HG02973 (cell line): ENCODE measurements around the gene ANKRD33B.
A peak's percentile ranks its signal among the peaks of the same experiment; 100 is the strongest.
"Not testable (repeated sequence)": the region's sequence is repeated elsewhere in the genome, so short reads cannot be mapped to it uniquely, and the experiment has no call there.

Experiments used
- ATAC-seq: cut with Tn5 transposase; IDR thresholded peaks from one replicate; pipeline ENCODE4 v1.9.1; 2021; ENCODE audit warnings: moderate library complexity; ENCODE audit not compliant: unreplicated experiment

ANKRD33B gene

DNA sequence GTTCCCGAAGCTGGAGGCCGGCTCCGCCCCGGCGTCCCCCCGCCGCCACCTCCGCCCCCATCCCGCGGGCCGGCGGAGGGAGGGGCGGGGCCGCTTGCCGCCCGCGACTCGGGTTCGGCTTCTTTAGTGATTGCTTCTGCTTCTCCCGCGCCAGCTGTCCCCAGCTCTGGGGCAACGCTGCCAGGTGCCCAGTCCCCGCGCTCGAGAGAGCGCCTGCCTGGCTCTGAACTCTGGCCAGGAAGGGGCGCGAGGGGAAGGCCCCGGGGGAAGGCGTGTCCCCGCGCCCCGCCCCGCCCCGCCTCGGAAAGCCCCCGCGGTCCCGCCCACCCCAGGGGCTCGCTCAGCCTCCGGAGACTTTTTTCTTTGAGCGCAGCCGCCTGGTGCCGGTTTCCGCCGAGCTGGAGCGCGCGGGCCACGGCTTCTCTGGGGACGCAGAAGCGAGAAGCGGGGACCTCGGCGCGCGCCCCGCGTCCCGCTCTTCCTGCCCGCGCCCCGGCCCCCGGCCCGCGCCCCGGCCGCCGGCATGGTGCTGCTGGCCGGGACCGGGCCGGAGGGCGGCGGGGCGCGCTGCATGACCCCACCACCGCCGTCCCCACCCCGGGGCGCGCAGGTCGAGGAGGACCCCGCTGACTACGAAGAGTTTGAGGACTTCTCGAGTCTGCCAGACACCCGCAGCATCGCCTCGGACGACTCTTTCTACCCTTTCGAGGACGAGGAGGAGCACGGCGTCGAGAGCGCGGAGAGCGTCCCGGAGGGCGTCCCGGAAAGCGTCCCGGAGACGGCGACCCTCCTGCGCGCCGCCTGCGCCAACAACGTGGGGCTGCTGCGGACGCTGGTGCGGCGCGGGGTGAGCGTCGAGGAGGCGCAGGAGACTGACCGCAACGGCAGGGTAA is at the start of gene ANKRD33B:
Gene ANKRD33B (plus strand): TSS at position 126 of the 893 bp plus-strand sequence. CDS start 398 bp downstream, at position 524.
- ATAC-seq, result peak; percentile 43

DNA sequence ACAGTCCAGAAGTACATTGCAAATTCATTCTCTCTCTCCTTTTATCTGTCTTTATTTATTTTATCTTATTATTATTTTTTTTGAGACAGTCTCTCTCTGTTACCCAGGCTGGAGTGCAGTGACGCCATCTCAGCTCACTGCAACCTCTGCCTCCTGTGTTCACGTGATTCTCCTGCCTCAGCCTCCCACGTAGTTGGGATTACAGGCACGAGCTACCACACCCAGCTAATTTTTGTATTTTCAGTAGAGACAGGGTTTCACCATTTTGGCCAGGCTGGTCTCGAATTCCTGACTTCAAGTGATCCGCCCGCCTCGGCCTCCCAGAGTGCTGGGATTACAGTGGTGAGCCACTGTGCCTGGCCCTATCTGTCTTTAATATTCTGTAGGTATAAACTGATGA is 49.3 kb upstream of the ANKRD33B start:
- not testable (repeated sequence) for ATAC-seq

DNA sequence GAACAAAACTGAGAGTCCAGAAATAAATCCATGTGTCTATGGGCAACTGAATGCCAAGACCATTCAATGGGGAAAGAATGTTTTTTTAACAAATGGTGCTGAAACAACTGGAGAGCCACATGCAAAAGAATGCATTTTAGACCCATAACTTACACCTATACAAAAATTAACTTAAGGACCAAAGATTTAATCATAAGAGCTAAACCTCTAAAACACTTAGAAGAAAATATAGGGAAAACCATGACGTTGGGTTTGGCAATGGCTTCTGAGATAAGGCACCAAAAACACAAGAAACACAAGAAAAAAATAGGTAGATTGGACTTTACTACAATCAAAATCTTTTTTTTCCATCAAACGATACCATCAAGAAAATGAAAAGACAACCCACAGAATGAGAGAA is 48.4 kb upstream of the ANKRD33B start:
- ATAC-seq, result no peak

DNA sequence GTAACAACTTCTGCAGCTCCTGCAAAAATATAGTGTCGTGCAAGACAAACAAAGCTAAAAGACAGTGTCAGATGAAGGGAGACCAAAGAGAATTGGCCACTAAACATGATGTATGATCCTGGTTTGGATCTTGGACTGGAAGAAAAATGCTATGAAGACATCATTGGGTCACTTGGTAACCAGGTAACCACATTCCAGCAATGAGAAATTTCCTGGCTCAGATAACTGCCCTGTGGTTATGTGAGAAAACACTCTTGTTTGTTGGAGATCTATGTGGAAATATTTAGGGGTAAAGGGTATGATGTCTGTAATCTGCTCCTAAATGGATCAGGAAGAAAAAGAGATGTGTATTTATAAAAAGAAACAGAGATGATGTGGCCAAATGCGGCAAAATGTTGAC is 45.5 kb upstream of the ANKRD33B start:
- no peak for ATAC-seq

DNA sequence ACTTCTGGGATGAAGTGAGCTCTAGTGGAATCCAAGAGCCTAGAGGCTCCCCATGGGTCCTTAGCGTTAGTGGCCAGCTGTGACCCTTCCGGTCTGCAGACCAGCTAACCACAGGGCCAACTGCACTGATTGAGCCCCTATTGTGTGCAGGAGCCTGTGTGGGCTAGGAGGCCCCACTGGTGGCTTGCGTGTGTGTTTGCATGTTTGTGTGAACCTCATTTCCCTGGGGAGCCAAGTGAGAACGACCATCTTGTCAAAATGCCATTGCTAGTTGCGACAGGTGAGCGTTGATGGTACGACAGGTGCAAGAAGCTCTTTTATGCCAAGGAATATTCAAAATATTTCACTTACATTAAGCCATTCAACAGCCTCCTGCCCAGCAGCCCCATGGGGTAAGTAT is 44.1 kb upstream of the ANKRD33B start:
- no peak for ATAC-seq

DNA sequence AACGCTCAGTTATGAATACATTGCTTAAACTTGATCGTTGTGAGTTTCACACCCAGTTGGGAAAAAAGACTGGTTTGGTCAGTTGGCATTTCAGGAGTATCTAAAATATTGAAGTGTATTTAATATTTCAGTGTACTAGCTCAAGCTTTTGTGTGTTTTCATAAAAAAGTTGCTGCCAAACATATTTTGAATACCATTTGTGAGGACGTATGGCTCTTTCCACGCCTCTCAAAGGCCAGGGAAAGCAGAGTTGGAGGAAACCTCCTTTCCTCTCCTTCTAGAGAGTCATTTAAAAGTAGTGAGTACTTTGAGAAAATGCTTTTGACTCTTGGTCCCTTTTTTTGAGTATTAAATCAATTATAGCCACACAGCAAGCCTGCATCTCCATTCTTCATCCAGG is 43.2 kb upstream of the ANKRD33B start:
- no peak for ATAC-seq

DNA sequence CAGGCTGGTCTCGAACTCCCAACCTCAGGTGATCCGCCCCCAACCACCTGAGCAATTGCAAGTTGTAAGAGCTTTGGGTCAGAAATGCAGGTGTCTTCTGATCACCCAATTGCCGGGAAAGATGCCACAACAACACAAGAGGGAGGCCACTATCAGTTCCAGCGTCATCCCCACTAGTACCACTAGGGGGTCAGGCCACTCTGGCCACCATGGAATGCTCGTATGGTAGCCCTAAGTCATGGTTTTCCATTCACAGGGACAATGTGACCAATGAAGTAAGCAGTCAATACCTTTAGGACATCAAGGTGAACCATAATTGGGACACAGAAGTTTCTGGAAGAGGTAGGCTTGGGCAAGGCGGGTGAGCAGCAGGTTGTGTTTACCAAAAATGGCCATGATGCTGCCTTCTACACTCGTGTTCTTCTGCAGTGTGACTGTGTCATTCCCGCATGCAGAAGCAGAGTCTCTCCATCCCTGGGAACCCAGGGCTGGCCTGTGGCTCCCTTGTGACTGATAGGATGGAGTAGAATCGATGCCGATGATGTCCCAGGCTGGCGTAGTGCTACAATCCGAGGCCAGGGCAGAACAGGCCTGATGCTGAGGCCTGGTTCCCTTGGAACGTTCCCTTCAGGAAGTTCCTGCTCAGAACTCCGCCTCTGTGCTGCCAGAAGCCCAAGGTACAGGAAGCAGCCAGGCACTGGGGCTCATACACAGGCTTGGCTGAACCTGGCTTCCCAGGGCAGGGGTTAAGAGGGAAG is 42.2 kb upstream of the ANKRD33B start:
- ATAC-seq, result no peak

DNA sequence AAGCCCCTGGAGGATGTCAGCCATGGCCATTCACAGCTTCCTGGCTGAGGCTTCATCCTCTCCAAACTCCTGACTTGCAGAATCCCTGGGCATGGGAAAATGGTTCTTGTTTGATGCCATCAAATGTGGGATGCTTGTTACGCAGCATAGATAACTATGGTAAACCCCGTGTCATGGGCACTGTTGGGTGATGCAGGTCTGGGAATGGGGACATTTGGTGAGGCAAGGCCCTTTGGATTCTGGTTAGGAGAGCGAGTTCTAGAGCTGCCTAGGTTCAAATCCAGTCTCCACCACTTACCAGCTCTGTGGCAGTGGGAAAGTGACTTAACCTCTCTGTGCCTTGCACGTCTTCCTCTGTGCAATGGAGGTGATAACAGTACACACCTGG is 41.7 kb upstream of the ANKRD33B start:
- ATAC-seq, result no peak

DNA sequence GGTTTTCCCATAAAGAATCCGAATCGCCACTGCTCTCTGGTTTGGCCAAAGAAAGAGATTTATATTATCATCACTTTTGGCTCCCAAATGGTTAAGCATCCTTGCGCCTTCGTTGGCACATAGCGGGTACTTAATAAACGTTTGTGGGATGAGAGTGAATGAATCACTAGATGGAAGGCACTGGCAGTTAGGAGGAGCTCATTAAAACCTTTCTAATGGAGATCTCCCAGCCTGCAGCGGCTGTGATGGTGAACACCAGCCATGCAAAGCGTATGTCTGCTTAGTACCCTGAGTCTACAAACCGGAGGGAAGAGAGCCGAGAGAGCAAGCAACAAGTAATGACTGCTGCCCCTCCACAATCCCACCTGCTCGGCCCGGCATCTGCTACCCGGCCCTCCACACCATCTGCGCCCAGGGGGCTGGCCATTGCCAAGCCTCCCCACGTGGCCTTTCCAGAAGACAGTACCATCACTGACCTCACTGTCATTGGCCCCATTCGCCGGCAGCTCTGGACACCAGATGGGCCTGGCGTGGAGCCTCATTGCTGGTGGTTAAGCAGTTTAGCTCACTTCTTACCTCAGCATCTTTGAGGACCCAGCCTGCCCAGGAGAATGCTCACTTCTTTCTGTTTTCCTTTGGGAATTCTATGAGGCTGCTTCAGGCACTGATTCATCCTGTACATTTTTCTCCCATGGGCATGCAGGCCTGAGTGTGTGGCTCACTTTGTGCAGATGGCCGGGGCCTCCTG is 39.3 kb upstream of the ANKRD33B start:
- no peak for ATAC-seq

DNA sequence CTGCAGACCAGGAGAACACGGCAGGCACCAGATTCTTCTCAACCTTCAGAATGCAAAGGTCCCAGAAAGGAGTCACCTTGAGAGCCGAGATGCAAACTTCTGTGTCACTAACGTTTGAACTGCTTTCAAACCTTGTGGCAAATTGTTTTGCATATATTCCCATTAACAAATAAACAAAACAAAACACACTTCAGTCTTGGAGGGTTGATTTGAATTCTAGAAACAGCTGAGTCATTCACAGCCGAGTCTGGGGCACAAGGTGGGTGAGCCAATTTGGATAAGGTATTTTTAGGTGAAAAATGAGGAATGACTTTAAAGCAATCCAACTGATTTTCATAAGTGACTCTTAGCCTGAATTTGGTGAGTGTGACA is 38.8 kb upstream of the ANKRD33B start:
- no peak for ATAC-seq

DNA sequence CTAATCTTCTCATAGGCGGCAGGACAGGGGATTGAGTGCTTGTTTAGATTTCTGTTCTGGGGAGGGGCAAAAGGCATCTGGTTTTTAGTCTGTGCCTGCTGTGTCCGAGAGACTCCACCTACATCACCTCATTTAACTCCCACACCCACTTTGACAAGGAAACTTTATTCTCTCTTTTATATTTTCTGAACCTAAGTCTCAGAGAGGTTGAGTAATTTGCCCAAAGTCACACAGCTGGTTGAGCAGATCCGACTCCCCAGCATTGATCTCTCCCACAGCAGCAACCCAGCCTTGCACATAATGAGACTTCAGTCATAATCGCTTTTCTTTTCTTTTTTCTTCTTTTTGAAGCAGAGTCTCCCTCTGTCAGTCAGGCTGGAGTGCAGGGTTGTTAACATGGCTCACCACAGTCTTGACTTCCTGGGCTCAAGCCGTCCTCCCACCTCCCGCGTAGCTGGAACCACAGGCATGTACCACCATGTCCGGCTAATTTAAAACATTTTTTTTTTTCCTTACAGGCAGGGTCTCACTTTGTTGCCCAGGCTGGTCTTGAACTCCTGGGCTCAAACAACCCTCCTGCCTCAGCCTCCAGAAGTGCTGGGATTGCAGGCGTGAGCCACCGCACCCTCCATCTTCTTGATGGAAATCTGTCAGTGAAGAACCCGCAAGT is 36.5 kb upstream of the ANKRD33B start:
- no peak for ATAC-seq

DNA sequence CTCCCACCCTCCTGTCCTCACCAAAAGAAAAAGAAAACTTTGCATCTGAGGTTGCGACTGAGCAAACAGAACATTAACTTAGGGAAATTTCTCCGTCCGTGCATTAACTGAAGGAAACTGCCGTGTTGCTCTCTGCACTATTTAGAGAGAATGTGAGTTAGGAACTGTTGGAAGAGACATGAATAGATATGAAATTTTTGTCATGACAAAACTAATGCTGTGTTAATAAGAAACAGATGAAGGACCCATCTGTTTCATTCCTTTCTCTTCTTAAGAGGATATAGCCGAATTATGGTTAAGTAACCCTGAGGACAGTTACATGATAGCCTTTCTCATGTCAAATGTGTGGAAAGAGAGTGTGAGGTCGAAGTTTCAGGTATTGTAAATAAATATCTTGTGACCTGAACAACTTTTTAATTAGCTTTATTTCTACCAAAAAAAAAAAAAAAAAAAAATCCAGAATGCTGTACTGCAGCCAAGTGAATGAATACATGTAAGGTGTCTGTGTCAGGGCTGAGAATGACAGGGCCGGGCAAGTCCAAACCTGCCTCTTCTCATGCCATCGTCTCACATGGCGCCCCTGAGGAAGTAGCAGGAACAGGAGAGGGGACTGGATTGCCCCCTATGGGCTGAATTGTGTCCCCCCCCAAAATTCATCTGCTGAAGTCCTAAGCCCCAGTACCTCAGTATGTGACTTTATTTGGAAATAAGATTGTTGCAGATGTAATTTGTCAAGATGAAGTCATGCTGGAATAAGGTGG is 35.6 kb upstream of the ANKRD33B start:
- ATAC-seq, result no peak

DNA sequence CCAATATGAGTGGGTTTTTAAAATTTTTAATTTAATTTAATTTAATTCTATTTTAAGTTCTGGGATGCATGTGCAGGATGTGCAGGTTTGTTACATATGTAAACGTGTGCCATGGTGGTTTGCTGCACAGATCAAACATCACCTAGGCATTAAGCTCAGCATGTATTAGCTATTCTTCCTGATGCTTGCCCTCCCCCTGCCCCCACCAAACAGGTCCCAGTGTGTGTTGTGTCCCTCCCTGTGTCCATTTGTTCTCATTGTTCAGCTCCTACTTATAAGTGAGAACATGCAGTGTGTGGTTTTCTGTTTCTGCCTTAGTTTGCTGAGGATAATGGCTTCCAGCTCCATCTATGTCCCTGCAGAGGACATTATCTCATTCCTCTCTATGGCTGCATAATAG is 35.0 kb upstream of the ANKRD33B start:
- ATAC-seq, result no peak

DNA sequence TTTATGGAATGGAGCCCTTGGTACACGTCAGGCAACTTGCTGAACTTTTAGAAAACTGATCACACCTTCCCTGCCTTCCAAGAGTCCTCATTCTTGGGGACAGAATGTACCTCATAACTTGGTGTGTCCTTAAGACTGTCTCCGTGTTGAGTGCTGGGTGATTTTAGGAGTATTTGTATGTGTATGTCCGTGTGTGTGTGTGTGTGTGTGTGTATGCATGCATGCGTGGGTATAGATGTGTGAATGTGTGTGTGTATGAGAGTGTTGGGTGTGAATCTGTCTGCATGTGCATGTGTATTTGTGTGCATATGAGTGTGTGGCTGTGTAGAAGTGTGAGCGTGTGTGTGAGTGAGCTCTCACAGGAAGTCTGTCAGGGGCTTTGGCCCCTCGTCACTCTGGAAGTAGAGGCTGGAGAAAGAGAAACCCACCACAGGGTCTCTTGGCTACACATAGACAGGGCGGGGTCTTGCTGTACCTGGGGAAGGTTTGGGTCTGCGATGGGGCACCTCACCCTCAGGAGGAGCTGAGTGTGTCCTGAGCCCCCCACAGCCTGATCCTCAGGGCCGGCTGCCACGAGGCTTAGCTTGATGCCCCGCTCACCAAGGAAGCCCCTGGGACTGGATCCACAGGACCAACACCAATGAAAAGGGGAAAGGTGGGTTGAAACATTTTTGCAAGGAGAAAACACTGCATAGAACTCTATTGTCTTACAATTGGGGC is 33.1 kb upstream of the ANKRD33B start:
- ATAC-seq, result no peak

DNA sequence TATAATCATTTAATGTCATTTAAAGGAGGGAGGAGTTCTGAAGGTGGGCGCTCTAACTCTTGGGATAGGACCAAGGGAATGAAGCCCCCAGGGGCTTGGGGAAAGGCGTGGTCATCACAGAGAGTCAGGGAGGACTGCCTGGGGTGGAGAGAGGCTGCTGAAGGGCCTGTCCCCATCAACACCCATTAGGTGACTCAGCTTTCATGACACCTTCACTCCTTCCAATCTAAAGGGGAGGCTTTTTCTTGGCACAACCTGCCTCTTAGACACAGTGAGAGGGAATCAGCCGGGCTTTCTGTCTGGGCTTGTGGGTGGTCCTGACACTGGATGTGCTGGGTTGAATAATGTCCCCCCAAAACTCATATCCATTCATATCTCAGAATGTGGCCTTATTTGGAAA is 31.4 kb upstream of the ANKRD33B start:
- ATAC-seq, result no peak

DNA sequence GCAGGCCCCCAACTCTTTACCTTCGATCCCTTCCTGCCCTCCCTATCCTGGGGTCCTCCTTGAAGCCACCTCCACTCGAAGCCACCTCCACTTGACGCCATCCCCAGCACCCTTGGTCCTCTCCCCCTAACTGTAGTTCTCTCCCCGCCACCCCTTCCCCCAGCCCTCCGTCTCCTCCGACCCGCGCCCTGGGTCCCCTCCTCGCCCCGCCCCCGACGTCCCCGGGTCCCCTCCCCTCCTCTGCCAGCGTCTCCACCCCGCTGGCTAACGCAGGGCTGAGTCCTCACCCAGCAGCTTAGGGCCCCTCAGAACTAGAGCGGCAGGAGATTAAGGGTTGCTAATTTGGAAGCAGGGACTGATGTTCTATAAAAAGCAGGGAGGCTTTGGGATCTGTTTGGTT is 30.6 kb upstream of the ANKRD33B start:
- no peak for ATAC-seq

DNA sequence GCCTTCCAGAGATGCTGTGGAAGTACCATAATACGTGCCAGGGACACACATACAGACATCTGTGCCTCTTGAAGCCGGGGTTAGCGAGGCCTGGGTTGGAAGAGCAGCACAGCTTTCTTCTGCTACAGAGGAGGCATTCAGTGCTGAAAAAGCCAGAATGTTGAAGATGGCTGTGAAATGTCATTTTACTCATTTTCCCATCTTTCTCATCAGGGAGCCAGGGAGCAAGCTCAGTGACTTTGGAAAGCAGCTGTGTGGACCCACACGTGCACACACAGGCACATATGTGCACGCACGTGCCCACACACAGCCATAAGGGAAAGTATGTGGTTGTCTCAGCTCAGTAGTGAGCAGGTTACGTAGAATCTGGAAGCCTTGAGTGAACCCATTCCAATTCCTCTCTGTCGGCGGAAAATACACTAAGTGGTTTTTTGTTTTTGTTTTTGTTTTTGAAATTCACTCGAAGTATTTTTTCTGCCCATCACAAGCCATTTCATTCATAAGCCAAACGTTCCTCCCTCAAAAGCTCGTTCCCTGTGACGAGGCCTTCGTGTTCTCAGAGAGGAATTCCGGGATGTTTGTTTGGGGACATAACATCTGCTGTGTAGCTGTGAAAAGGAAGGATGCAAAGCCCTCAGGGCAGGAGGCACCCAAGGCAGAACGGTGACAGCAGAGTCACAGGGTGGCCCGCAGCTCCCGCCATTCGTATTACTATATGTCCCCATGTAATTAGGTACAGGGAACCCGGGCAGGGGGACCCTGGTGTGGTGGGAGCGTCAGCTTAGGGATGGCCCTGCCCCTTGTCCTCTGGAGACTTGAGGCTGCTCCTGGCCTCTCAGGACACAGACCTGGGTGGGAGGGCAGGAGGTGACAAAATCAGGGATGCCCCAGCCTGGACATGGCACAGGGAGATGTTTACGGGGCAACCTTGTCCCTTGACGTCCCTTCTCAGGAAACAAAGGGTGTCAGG is 29.0 kb upstream of the ANKRD33B start:
- no peak for ATAC-seq

DNA sequence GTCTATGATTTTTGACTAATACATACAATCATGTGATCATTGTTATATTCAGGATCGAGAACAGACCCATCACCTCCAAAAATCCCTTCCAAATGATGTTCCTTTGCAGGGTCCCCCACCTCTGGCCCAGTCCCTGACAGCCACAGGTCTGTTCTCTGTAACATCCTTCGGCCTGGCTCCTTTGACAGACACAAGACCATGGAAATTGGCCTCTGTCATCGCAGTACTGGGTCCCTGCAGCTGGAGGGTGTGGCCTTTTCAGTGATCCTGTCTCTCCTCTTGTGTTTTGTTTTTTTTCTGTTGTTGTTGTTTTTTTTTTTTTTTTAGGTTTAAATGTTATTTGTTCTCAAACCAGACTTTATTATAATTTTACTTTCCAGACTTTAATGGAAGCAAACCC is 27.4 kb upstream of the ANKRD33B start:
- no peak for ATAC-seq
